NCI-H460 (cell line): ENCODE measurements around the gene THRAP3. TPM values are rescaled to one million over a fixed set of nuclear protein-coding genes. Genes with fewer than 3 reads are reported as not detected.

Experiments
- DNase-seq: peaks from one replicate; pipeline ENCODE4 v3.0.0-alpha.2; 2016; ENCODE audit warnings: low read depth; ENCODE audit errors: extremely low read depth
- total RNA-seq: library from RNA; depleted of rRNA; stranded (reverse); fragments of >200 nt; shearing (Covaris generic); gene quantifications from 2 replicates; pipeline ENCODE4 v1.2.3, GENCODE V29; 2014

Gene THRAP3
- total RNA-seq, 1 experiment from 2014 or later = 67.7 TPM

- no peak for DNase-seq
These were observed 97.1 kb downstream of the THRAP3 start for GRCh38 chr1:36321119-36321951.

GRCh38 chr1:36322041-36322785 is 98.0 kb downstream of the THRAP3 start:
- DNase-seq = no peak

GRCh38 chr1:36322786-36323635 is 98.8 kb downstream of the THRAP3 start:
- DNase-seq = no peak

GRCh38 chr1:36323636-36324352 is 99.6 kb downstream of the THRAP3 start, which contains the start of gene EVA1B:
Gene EVA1B, minus strand, starts transcription at chr1:36323645. Its CDS starts 608 bp downstream, at chr1:36323037.
- DNase-seq = peak; percentile 15

GRCh38 chr1:36324353-36324703 is 100.1 kb downstream of the THRAP3 start:
- no peak for DNase-seq

- no peak for DNase-seq
These were observed 102.3 kb downstream of the THRAP3 start for GRCh38 chr1:36326499-36326898.

GRCh38 chr1:36327421-36328087 is 103.3 kb downstream of the THRAP3 start:
- DNase-seq = no peak

- no peak for DNase-seq
These were observed 103.8 kb downstream of the THRAP3 start for GRCh38 chr1:36328088-36328480.

GRCh38 chr1:36328713-36329112 is 104.5 kb downstream of the THRAP3 start:
- DNase-seq = no peak

- DNase-seq = no peak
These were observed 105.6 kb downstream of the THRAP3 start for GRCh38 chr1:36329817-36330216.

GRCh38 chr1:36330940-36331339 is 106.7 kb downstream of the THRAP3 start:
- no peak for DNase-seq

- no peak for DNase-seq
These were observed 113.6 kb downstream of the THRAP3 start for GRCh38 chr1:36337830-36338229.

- DNase-seq = no peak
These were observed 115.0 kb downstream of the THRAP3 start for GRCh38 chr1:36339215-36339614.

- DNase-seq = no peak
These were observed 115.4 kb downstream of the THRAP3 start for GRCh38 chr1:36339615-36340014.

- DNase-seq = no peak
These were observed 117.5 kb downstream of the THRAP3 start for GRCh38 chr1:36341626-36342320.

- peak; percentile 30 for DNase-seq
These were observed 118.4 kb downstream of the THRAP3 start for GRCh38 chr1:36342426-36343185.

GRCh38 chr1:36343651-36344394 is 119.6 kb downstream of the THRAP3 start:
- DNase-seq = no peak

- no peak for DNase-seq
These were observed 120.1 kb downstream of the THRAP3 start for GRCh38 chr1:36344395-36344680.
